ENCODE results near the gene ELF4.

Gene ELF4

GRCh38 chrX:130083107-130083490 is 27.2 kb downstream of the ELF4 start:
- DNase-seq = no peak

GRCh38 chrX:130082244-130083106 is 27.8 kb downstream of the ELF4 start:
- DNase-seq = no peak

GRCh38 chrX:130081421-130082045 is 28.8 kb downstream of the ELF4 start:
- no peak for DNase-seq

GRCh38 chrX:130080791-130081367 is 29.4 kb downstream of the ELF4 start:
- no peak for DNase-seq

- DNase-seq = peak; percentile 61
Observed at GRCh38 chrX:130079824-130080406, 30.4 kb downstream of the ELF4 start.

GRCh38 chrX:130075777-130076176 is 34.5 kb downstream of the ELF4 start:
- DNase-seq = no peak

- no peak for DNase-seq
Observed at GRCh38 chrX:130072345-130072740, 38.0 kb downstream of the ELF4 start.

GRCh38 chrX:130071611-130072344 is 38.5 kb downstream of the ELF4 start:
- no peak for DNase-seq

- DNase-seq = no peak
Observed at GRCh38 chrX:130066975-130067615, 43.2 kb downstream of the ELF4 start.

- DNase-seq = peak; percentile 97
Observed at GRCh38 chrX:130060122-130061069, 49.9 kb downstream of the ELF4 start.

- no peak for DNase-seq
Observed at GRCh38 chrX:130058652-130059051, 51.6 kb downstream of the ELF4 start.

GRCh38 chrX:130057209-130057608 is 53.1 kb downstream of the ELF4 start:
- DNase-seq = no peak

- no peak for DNase-seq
Observed at GRCh38 chrX:130055899-130056298, 54.4 kb downstream of the ELF4 start.

GRCh38 chrX:130055103-130055502 is 55.2 kb downstream of the ELF4 start:
- DNase-seq = no peak

GRCh38 chrX:130053236-130053635 is 57.1 kb downstream of the ELF4 start:
- no peak for DNase-seq

- no peak for DNase-seq
Observed at GRCh38 chrX:130051176-130051845, 59.0 kb downstream of the ELF4 start.

GRCh38 chrX:130049821-130050220 is 60.5 kb downstream of the ELF4 start:
- DNase-seq = no peak

- no peak for DNase-seq
Observed at GRCh38 chrX:130048686-130049222, 61.5 kb downstream of the ELF4 start.

- no peak for DNase-seq
Observed at GRCh38 chrX:130047416-130047815, 62.9 kb downstream of the ELF4 start.

GRCh38 chrX:130039847-130040246 is 70.5 kb downstream of the ELF4 start:
- DNase-seq = no peak

All from 8988T (cell line).